SU-DHL-6 (cell line): ENCODE data around the gene STAT5A.

Experiments used
- CTCF ChIP-seq: fragments of 200-600 bp; sonication (generic); IDR thresholded peaks from one replicate; pipeline ENCODE4 v1.5.1; 2017; ENCODE audit warnings: antibody characterized with exemption, mild to moderate bottlenecking, low read length, moderate library complexity; ENCODE audit not compliant: insufficient read depth, poor library complexity, severe bottlenecking
- EZH2phosphoT487 ChIP-seq: fragments of 200-600 bp; sonication (generic), shearing (Covaris generic); conservative IDR thresholded peaks from 2 replicates; pipeline ENCODE4 v1.6.1; 2018; ENCODE audit warnings: mild to moderate bottlenecking, antibody characterized with exemption, low read length, moderate library complexity, mixed read lengths

- no peak for TF ChIP-seq CTCF
- no peak for TF ChIP-seq EZH2phosphoT487
Observed at GRCh38 chr17:42268236-42268635, 20.1 kb upstream of the STAT5A start.
